GM12878 (cell line): Measurements from ENCODE around the gene HCFC2. TPM values are rescaled to one million over a fixed set of nuclear protein-coding genes. Genes with fewer than 3 reads are reported as not detected.

Experiments
- ATAC-seq: fragments of 200-7000 bp; cut with Tn5 transposase; 3 replicates; pipeline ENCODE4 v1.9.1; 2020; ENCODE audit warnings: mild to moderate bottlenecking, moderate library complexity
- BruUV-seq: library from RNA; stranded (reverse); fragments of 400-500 nt; replicated peaks from 2 replicates; lab custom pipeline; 2021; lab: Mats Ljungman, UMichigan
- CTCF ChIA-PET: fragments of 300-600 bp; sonication (Branson Sonifier 250); formaldehyde crosslinking; extraction: SDS; loops from one replicate; lab custom pipeline; 2021; ENCODE audit warnings: inconsistent platforms; lab: Yijun Ruan, JAX
- POLR2A ChIA-PET: fragments of 350-600 bp; formaldehyde crosslinking; extraction: SDS; loops from one replicate; lab custom pipeline; 2021; ENCODE audit warnings: inconsistent platforms; lab: Charles Lee
- RAD21 ChIA-PET: fragments of 300-600 bp; sonication (Branson Sonifier 250); formaldehyde crosslinking; loops from one replicate; lab custom pipeline; 2023; ENCODE audit warnings: antibody characterized with exemption; ENCODE audit not compliant: unreplicated experiment; lab: Charles Lee
- SMC1A ChIA-PET: fragments of 300-600 bp; sonication (Branson Sonifier 250); formaldehyde crosslinking; loops from one replicate; lab custom pipeline; 2023; ENCODE audit not compliant: unreplicated experiment, uncharacterized antibody; lab: Charles Lee
- DNase-seq: peaks from one replicate; pipeline ENCODE4 v3.0.0-alpha.2; 2011; ENCODE audit warnings: low read depth, low spot score
- FAIRE-seq: peaks from 3 replicates; lab custom pipeline; 2011; peaks lifted over from hg19 to GRCh38; lab: Jason Lieb, UNC
- H2AFZ ChIP-seq: 2 replicates; pipeline ENCODE4 v1.6.0; 2011; ENCODE audit warnings: low read depth, low read length, control low read depth; ENCODE audit not compliant: control insufficient read depth
- H3K27ac ChIP-seq: 2 replicates; pipeline ENCODE4 v1.5.1; 2011; ENCODE audit warnings: control low read depth; ENCODE audit not compliant: control insufficient read depth, insufficient read depth
- H3K27me3 ChIP-seq, 2 experiments: replicated peaks in 1 of 2; 2 replicates each; pipeline versions ENCODE4 v1.6.0 to v1.6.1; 2011; ENCODE audit warnings: low read length in 1 of 2; ENCODE audit not compliant: control insufficient read depth in 2 of 2, insufficient read depth in 2 of 2
- H3K36me3 ChIP-seq, 2 experiments: 2 replicates each; pipeline ENCODE4 v1.5.1; 2011; ENCODE audit warnings: low read length in 1 of 2; ENCODE audit not compliant: control insufficient read depth in 2 of 2, insufficient read depth in 2 of 2
- H3K4me1 ChIP-seq: 2 replicates; pipeline ENCODE4 v1.6.1; 2011; ENCODE audit warnings: mild to moderate bottlenecking, low read length, moderate library complexity, mixed read lengths; ENCODE audit not compliant: control insufficient read depth, insufficient read depth
- H3K4me2 ChIP-seq: 2 replicates; pipeline ENCODE4 v1.6.0; 2011; ENCODE audit warnings: control low read depth; ENCODE audit not compliant: control insufficient read depth, insufficient read depth
- H3K4me3 ChIP-seq: fragments of 200-600 bp; sonication (generic); 2 replicates; pipeline ENCODE4 v1.5.1; 2016
- H3K79me2 ChIP-seq: 2 replicates; pipeline ENCODE4 v1.6.0; 2011; ENCODE audit warnings: low read length; ENCODE audit not compliant: control insufficient read depth, insufficient read depth
- H3K9ac ChIP-seq: 2 replicates; pipeline ENCODE4 v1.8.0; 2011; ENCODE audit warnings: low read length, control low read depth, mixed read lengths; ENCODE audit not compliant: control insufficient read depth, insufficient read depth
- H3K9me3 ChIP-seq: replicated peaks from 3 replicates; pipeline ENCODE4 v1.5.1; 2011; ENCODE audit warnings: mild to moderate bottlenecking, low read length; ENCODE audit not compliant: control insufficient read depth, insufficient read depth
- H4K20me1 ChIP-seq: 2 replicates; pipeline ENCODE4 v1.6.0; 2011; ENCODE audit not compliant: control insufficient read depth, insufficient read depth
- ASH2L ChIP-seq: fragments of 300-600, 200-600 bp; sonication (generic); IDR thresholded peaks from 2 replicates; pipeline ENCODE4 v1.6.1; 2017; ENCODE audit warnings: low read depth, mild to moderate bottlenecking, borderline replicate concordance
- ATF7 ChIP-seq: fragments of 450-650 bp; IDR thresholded peaks from 2 replicates; pipeline ENCODE4 v1.6.1; 2016; ENCODE audit warnings: low read depth, mild to moderate bottlenecking
- HDGF ChIP-seq: fragments of 450-650 bp; IDR thresholded peaks from 2 replicates; pipeline ENCODE4 v1.6.1; 2016; ENCODE audit warnings: antibody characterized with exemption
- KDM1A ChIP-seq: fragments of 200-600 bp; sonication (generic); IDR thresholded peaks from 2 replicates; pipeline ENCODE4 v1.6.1; 2016; ENCODE audit warnings: borderline replicate concordance
- MYB ChIP-seq: fragments of 150-350 bp; IDR thresholded peaks from 2 replicates; pipeline ENCODE4 v1.6.1; 2014; ENCODE audit warnings: mild to moderate bottlenecking, low read depth, low read length, borderline replicate concordance
- NFXL1 ChIP-seq: fragments of 450-650 bp; IDR thresholded peaks from 2 replicates; pipeline ENCODE4 v1.6.1; 2017; ENCODE audit warnings: antibody characterized with exemption, mild to moderate bottlenecking, borderline replicate concordance
- NR2C2 ChIP-seq: IDR thresholded peaks from 2 replicates; pipeline ENCODE4 v1.6.1; 2011; ENCODE audit warnings: borderline replicate concordance, low read depth; ENCODE audit not compliant: control insufficient read depth, insufficient read length
- NRF1 ChIP-seq: conservative IDR thresholded peaks from 2 replicates; pipeline ENCODE4 v1.6.1; 2011; ENCODE audit warnings: mild to moderate bottlenecking, low read depth, low read length, improper control_type of control experiment
- POU2F2 ChIP-seq: IDR thresholded peaks from 3 replicates; pipeline ENCODE4 v1.6.1; 2011; ENCODE audit warnings: low read depth, mild to moderate bottlenecking, low read length, borderline replicate concordance
- RAD21 ChIP-seq: IDR thresholded peaks from 2 replicates; pipeline ENCODE4 v1.6.1; 2011; ENCODE audit warnings: mild to moderate bottlenecking, low read depth, low read length, moderate library complexity; ENCODE audit not compliant: insufficient read depth
- RB1 ChIP-seq: fragments of 450-650 bp; formaldehyde crosslinking; IDR thresholded peaks from 2 replicates; pipeline ENCODE4 v1.6.1; 2017; ENCODE audit warnings: mild to moderate bottlenecking, borderline replicate concordance
- RBBP5 ChIP-seq: fragments of 200-600 bp; sonication (generic); conservative IDR thresholded peaks from 2 replicates; pipeline ENCODE4 v1.6.1; 2016
- RELB ChIP-seq: fragments of 450-650 bp; IDR thresholded peaks from 2 replicates; pipeline ENCODE4 v1.6.1; 2017; ENCODE audit warnings: low read depth, mild to moderate bottlenecking, moderate library complexity
- RUNX3 ChIP-seq: IDR thresholded peaks from 2 replicates; pipeline ENCODE4 v1.6.1; 2012; ENCODE audit warnings: low read length, inconsistent platforms
- STAT3 ChIP-seq: IDR thresholded peaks from 2 replicates; pipeline ENCODE4 v1.6.1; 2011; ENCODE audit warnings: low read depth, low read length, improper control_type of control experiment
- USF1 ChIP-seq: IDR thresholded peaks from 2 replicates; pipeline ENCODE4 v1.6.1; 2011; ENCODE audit warnings: borderline replicate concordance, low read depth, mild to moderate bottlenecking, moderate library complexity, mixed read lengths, low read length; ENCODE audit not compliant: insufficient read depth; ENCODE audit errors: extremely low read length
- WGBS: methylation state at CpG from one replicate; pipeline ENCODE4 v1.1.6; 2016; ENCODE audit warnings: low lambda C conversion rate; ENCODE audit not compliant: insufficient replicate concordance, insufficient coverage; ENCODE audit errors: missing lambda C conversion rate; 5-methylcytosine and 5-hydroxymethylcytosine counted together
- in situ Hi-C: fragments of 300-500 bp; cut with MboI; formaldehyde crosslinking; loops from 9 replicates; pipeline ENCODE4 v1.14.3; 2018; ENCODE audit warnings: mixed read lengths
- intact Hi-C: fragments of 100-400 bp; cut with micrococcal nuclease; formaldehyde crosslinking; loops from one replicate; pipeline ENCODE4 v1.14.2; 2022; ENCODE audit not compliant: unreplicated experiment
- polyA plus RNA-seq, 11 experiments: library from polyadenylated mRNA; depleted of rRNA in 4 of 11; unstranded in 6 of 11; stranded (reverse) in 5 of 11; fragments of >200 nt; fragmentation: Nextera tagmentation in 4 of 11; fragmentation: Illumina TruSeq in 1 of 11; extraction: Ambion mirVana in 4 of 11; extraction: Trizol in 1 of 11; gene quantifications; 1 replicate in 1 of 11; 2 replicates in 10 of 11; pipeline versions ENCODE4 v1.2.1 to v1.2.3, GENCODE V29; 2011 to 2016; ENCODE audit warnings: inconsistent platforms in 2 of 11, missing spikeins in 2 of 11, low read depth in 1 of 11
- total RNA-seq, 4 experiments: library from RNA; depleted of rRNA in 3 of 4; stranded (reverse); fragments of >200 nt in 3 of 4; fragmentation: Illumina TruSeq in 1 of 4; extraction: Trizol in 1 of 4; gene quantifications; 2 replicates each; pipeline versions ENCODE4 v1.2.1 to v1.2.3, GENCODE V29; 2013 to 2021
- TF ChIP-seq, protein P1 (sequence below): fragments of 450-650 bp; IDR thresholded peaks from 2 replicates; pipeline ENCODE4 v1.6.1; 2017; ENCODE audit warnings: mild to moderate bottlenecking, moderate library complexity
- TF ChIP-seq, protein P2 (sequence below): fragments of 450-650 bp; IDR thresholded peaks from 2 replicates; pipeline ENCODE4 v1.6.1; 2016; ENCODE audit warnings: mild to moderate bottlenecking

The HCFC2 gene
- total and polyA plus RNA-seq, 10 of the 15 experiments (the other 5 are each of a cell fraction or from before 2014, with no cell fraction given): 1.8 to 14.2 (median 9.3) TPM

GRCh38 chr12:104091136-104091535 lies 26.8 kb downstream of the HCFC2 start (continued):
- TF ChIP-seq RUNX3: no peak
- TF ChIP-seq STAT3: no peak
- no peak for TF ChIP-seq USF1
- TF ChIP-seq RAD21: no peak
- no peak for TF ChIP-seq ASH2L
- TF ChIP-seq POU2F2: no peak
- no peak for TF ChIP-seq MYB
- no peak for TF ChIP-seq ATF7
- TF ChIP-seq RBBP5: no peak

DNA sequence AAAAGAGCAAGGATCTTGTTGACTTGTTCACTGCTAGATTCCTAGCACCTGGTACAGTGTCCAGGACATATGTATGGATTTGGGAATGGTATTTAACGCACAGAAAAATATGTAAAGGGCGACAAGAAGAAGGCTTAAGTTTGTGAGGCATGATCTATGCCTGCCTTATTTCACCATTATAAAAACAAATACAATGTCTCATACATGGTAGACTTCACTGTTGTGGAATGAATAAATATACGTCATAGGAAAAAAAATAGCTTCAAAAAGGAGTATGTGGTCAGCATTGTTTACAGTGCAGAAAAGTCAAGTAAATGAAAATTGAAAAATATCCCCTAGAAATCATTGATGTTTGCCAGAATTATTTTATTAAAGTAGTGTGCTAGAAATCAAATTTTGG lies 30.0 kb downstream of the HCFC2 start:
- ChIA-PET POLR2A (no interaction called here), CTCF (no interaction called here), SMC1A (no interaction called here), RAD21 (no interaction called here)
- no peak for DNase-seq
- FAIRE-seq: no peak
- BruUV-seq: no TSS peak
- Histone ChIP-seq H4K20me1 (no peaks in the 10 kb centered on the region), H3K4me3 (no peak overlapping the region), H3K79me2 (no peaks in the 10 kb centered on the region), H3K27ac (no peak overlapping the region), H3K36me3 (no peaks in the 10 kb centered on the region; a peak in 2 of 4 replicates), H3K9me3 (no peaks in the 10 kb centered on the region), H3K9ac (no peak overlapping the region), H3K4me2 (no peak overlapping the region), H2AFZ (no peak overlapping the region), H3K4me1 (no peaks in the 10 kb centered on the region), H3K27me3 (no peaks in the 10 kb centered on the region)
- intact Hi-C loops: no loop called here
- in situ Hi-C loops: no loop called here
- WGBS: 83% methylated on average over 3 of the region's 3 CpGs
- ATAC-seq: no peak
- TF ChIP-seq RELB (no peak), RB1 (no peak), HDGF (no peak), NRF1 (no peak), STAT3 (no peak), KDM1A (no peak), NR2C2 (no peak), NFXL1 (no peak)
- TF ChIP-seq, protein P1, sequence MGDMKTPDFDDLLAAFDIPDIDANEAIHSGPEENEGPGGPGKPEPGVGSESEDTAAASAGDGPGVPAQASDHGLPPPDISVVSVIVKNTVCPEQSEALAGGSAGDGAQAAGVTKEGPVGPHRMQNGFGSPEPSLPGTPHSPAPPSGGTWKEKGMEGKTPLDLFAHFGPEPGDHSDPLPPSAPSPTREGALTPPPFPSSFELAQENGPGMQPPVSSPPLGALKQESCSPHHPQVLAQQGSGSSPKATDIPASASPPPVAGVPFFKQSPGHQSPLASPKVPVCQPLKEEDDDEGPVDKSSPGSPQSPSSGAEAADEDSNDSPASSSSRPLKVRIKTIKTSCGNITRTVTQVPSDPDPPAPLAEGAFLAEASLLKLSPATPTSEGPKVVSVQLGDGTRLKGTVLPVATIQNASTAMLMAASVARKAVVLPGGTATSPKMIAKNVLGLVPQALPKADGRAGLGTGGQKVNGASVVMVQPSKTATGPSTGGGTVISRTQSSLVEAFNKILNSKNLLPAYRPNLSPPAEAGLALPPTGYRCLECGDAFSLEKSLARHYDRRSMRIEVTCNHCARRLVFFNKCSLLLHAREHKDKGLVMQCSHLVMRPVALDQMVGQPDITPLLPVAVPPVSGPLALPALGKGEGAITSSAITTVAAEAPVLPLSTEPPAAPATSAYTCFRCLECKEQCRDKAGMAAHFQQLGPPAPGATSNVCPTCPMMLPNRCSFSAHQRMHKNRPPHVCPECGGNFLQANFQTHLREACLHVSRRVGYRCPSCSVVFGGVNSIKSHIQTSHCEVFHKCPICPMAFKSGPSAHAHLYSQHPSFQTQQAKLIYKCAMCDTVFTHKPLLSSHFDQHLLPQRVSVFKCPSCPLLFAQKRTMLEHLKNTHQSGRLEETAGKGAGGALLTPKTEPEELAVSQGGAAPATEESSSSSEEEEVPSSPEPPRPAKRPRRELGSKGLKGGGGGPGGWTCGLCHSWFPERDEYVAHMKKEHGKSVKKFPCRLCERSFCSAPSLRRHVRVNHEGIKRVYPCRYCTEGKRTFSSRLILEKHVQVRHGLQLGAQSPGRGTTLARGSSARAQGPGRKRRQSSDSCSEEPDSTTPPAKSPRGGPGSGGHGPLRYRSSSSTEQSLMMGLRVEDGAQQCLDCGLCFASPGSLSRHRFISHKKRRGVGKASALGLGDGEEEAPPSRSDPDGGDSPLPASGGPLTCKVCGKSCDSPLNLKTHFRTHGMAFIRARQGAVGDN: no peak
- TF ChIP-seq, protein P2, sequence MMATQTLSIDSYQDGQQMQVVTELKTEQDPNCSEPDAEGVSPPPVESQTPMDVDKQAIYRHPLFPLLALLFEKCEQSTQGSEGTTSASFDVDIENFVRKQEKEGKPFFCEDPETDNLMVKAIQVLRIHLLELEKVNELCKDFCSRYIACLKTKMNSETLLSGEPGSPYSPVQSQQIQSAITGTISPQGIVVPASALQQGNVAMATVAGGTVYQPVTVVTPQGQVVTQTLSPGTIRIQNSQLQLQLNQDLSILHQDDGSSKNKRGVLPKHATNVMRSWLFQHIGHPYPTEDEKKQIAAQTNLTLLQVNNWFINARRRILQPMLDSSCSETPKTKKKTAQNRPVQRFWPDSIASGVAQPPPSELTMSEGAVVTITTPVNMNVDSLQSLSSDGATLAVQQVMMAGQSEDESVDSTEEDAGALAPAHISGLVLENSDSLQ: no peak
